ENCODE measurements around the gene VDR. TPM values are rescaled to one million over a fixed set of nuclear protein-coding genes. Genes with fewer than 3 reads are reported as not detected.

The VDR gene
- total RNA-seq, 1 experiment from 2014 or later: not detected

DNA sequence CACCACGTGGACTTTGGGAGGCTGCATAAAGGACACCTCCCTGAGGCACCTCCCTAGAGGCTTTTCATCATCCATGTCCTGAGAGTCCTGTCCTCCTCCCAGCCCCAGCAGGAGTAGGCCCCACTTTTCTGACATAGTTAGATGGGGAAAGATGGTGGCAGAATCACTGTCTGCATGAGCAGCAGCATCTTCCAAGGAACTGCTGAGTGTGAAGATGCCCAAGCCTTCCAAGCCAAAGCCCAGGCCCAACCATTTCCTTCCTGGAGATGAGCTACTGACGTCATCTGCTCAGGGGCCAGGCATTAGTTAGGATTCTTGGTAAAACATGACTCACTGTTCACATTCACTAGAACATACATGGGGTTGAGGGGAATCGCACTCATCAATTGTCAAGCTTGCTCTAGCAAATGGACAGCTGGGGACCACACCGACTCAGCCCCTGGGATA, 37.3 kb downstream of the VDR start:
- no peak overlapping the region for H2AFZ ChIP-seq (ENCODE audit: low read length)
- DNase-seq: no peak

DNA sequence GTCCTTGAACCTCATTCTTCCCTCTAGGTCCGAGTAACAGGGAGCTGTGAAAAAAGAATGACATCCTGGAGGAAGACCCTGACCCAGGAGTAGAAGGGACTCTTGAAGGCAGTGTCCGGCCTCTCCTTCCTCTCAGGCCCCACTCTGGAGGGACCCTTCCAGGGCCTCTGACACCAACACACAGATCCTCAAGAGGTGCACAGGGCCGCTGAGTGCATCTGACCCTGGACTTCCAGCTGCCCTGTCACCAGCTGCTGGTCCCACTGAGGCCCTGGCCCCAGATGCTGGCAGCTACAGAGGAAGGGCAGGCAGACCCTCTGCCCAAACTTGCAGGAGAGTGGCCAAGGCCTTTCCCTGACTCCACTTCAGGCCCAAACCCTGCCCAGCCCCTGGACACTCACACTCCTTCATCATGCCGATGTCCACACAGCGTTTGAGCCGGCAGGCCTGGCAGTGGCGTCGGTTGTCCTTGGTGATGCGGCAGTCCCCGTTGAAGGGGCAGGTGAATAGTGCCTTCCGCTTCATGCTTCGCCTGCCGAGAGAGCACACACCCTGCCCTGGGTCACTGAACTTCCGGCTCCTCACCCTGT, 40.1 kb downstream of the VDR start:
- H2AFZ ChIP-seq (ENCODE audit: low read length): no peak overlapping the region
- H3K4me3 ChIP-seq (ENCODE audit: low read length): no peak overlapping the region
- no peak for DNase-seq
- H3K9ac ChIP-seq (ENCODE audit: low read length): no peak overlapping the region
- H3K9me3 ChIP-seq (ENCODE audit: low read length): no peaks in the 10 kb centered on the region
- H3K4me2 ChIP-seq (ENCODE audit: low read depth, low read length, poor library complexity, severe bottlenecking): no peak overlapping the region
- no peaks in the 10 kb centered on the region for H3K4me1 ChIP-seq (ENCODE audit: low read length)
- H4K20me1 ChIP-seq (ENCODE audit: insufficient read depth, low read depth, low read length): no peaks in the 10 kb centered on the region
- no peak overlapping the region for H3K27ac ChIP-seq (ENCODE audit: low read length)
- H3K36me3 ChIP-seq (ENCODE audit: insufficient read depth, low read length): no peaks in the 10 kb centered on the region
- H3K27me3 ChIP-seq (ENCODE audit: low read length): no peaks in the 10 kb centered on the region
- no peaks in the 10 kb centered on the region for H3K9me2 ChIP-seq (replicated peaks; ENCODE audit: insufficient read depth, low read length)
- H3K79me2 ChIP-seq (ENCODE audit: low read length): no peaks in the 10 kb centered on the region

More for the DNA sequence above, 37.3 kb downstream of the VDR start:
- no peak overlapping the region for H3K9ac ChIP-seq (ENCODE audit: low read length)
- H3K79me2 ChIP-seq (ENCODE audit: low read length): no peaks in the 10 kb centered on the region
- no peaks in the 10 kb centered on the region for H3K36me3 ChIP-seq (ENCODE audit: insufficient read depth, low read length)
- no peaks in the 10 kb centered on the region for H4K20me1 ChIP-seq (ENCODE audit: insufficient read depth, low read depth, low read length)
- no peak overlapping the region for H3K27ac ChIP-seq (ENCODE audit: low read length)
- H3K27me3 ChIP-seq (ENCODE audit: low read length): no peaks in the 10 kb centered on the region
- no peak overlapping the region for H3K4me3 ChIP-seq (ENCODE audit: low read length)
- no peak overlapping the region for H3K4me2 ChIP-seq (ENCODE audit: low read depth, low read length, poor library complexity, severe bottlenecking)
- no peaks in the 10 kb centered on the region for H3K4me1 ChIP-seq (ENCODE audit: low read length)
- H3K9me2 ChIP-seq (replicated peaks; ENCODE audit: insufficient read depth, low read length): no peaks in the 10 kb centered on the region
- no peaks in the 10 kb centered on the region for H3K9me3 ChIP-seq (ENCODE audit: low read length)

DNA sequence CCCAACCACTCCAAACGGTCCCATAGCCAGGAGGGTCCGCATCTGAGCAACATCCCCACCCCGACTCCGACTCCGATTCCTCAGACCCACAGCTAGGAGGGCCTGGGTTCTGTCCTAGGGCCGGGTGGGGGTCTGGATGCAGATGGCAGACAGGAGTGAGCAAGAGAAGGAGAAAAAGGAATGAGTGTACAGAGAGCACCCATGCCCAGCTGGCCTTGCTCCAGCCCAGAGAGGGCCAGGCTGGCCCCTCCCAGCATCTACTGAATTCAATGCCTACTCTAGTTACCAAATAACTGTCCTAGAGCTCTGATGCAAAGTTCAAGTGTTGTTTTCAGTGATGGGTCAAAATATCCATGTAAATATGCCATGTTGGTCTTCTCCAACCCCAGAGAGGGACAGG, 40.8 kb downstream of the VDR start:
- Histone ChIP-seq H3K4me2 (ENCODE audit: low read depth, low read length, poor library complexity, severe bottlenecking) (no peak overlapping the region), H3K4me1 (ENCODE audit: low read length) (no peaks in the 10 kb centered on the region), H4K20me1 (ENCODE audit: insufficient read depth, low read depth, low read length) (no peaks in the 10 kb centered on the region), H3K79me2 (ENCODE audit: low read length) (no peaks in the 10 kb centered on the region), H3K27ac (ENCODE audit: low read length) (no peak overlapping the region), H3K36me3 (ENCODE audit: insufficient read depth, low read length) (no peaks in the 10 kb centered on the region), H3K9ac (ENCODE audit: low read length) (no peak overlapping the region), H2AFZ (ENCODE audit: low read length) (no peak overlapping the region; the same call in 1 of the 2 replicates), H3K9me2 (replicated peaks; ENCODE audit: insufficient read depth, low read length) (no peaks in the 10 kb centered on the region), H3K4me3 (ENCODE audit: low read length) (no peak overlapping the region), H3K27me3 (ENCODE audit: low read length) (no peaks in the 10 kb centered on the region), H3K9me3 (ENCODE audit: low read length) (no peaks in the 10 kb centered on the region)
- no peak for DNase-seq

DNA sequence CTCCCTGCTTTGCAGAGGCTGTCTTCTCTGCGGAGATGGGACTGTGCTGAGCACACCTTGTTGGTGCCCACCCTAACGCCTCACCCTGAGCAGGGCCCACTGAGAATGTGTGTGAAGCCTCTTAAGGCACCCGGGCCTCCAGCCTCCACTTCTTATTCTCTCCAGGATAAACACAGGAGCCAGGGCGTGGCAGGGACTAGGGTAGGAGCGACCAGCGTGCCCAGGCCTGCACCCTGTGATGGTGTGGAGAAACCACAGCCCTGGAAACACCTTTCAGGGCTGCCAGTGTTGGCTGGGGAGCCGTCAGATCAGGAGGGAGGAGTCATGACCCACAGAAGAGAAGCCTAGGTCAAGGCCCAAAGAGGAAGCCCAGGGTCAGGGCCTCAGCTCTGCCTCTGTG, 41.3 kb downstream of the VDR start:
- no peak overlapping the region for H3K27ac ChIP-seq (ENCODE audit: low read length)
- H3K9me3 ChIP-seq (ENCODE audit: low read length): no peaks in the 10 kb centered on the region
- no peaks in the 10 kb centered on the region for H3K9me2 ChIP-seq (replicated peaks; ENCODE audit: insufficient read depth, low read length)
- no peak overlapping the region for H3K9ac ChIP-seq (ENCODE audit: low read length)
- H2AFZ ChIP-seq (ENCODE audit: low read length): no peak overlapping the region
- no peaks in the 10 kb centered on the region for H3K4me1 ChIP-seq (ENCODE audit: low read length)
- no peak overlapping the region for H3K4me2 ChIP-seq (ENCODE audit: low read depth, low read length, poor library complexity, severe bottlenecking)
- no peaks in the 10 kb centered on the region for H3K27me3 ChIP-seq (ENCODE audit: low read length)
- no peaks in the 10 kb centered on the region for H4K20me1 ChIP-seq (ENCODE audit: insufficient read depth, low read depth, low read length)
- no peak overlapping the region for H3K4me3 ChIP-seq (ENCODE audit: low read length)
- no peak for DNase-seq
- H3K79me2 ChIP-seq (ENCODE audit: low read length): no peaks in the 10 kb centered on the region
- H3K36me3 ChIP-seq (ENCODE audit: insufficient read depth, low read length): no peaks in the 10 kb centered on the region

DNA sequence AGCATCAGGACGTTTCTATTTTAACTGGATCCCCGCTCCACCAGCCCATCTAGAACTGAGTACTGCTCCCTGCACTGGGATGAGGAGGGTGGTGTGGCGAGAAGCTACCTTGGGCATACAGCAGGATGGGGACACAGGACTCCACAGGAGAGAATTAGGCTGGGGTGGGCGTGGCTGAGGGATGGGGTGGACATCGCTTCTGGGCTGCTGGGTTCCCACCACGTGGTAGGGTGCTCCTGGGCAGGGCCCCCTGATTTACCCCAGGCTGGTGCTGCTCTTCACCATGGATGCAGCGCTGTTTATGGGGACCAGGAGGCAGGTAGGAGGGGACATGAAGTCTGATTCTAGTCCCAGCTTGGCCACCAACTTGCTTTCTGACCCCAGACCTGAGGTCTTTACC, 41.9 kb downstream of the VDR start:
- no peaks in the 10 kb centered on the region for H4K20me1 ChIP-seq (ENCODE audit: insufficient read depth, low read depth, low read length)
- H3K79me2 ChIP-seq (ENCODE audit: low read length): no peaks in the 10 kb centered on the region
- no peaks in the 10 kb centered on the region for H3K36me3 ChIP-seq (ENCODE audit: insufficient read depth, low read length)
- DNase-seq: no peak
- H2AFZ ChIP-seq (ENCODE audit: low read length): no peak overlapping the region
- H3K9me3 ChIP-seq (ENCODE audit: low read length): no peaks in the 10 kb centered on the region
- no peaks in the 10 kb centered on the region for H3K4me1 ChIP-seq (ENCODE audit: low read length)
- H3K9me2 ChIP-seq (replicated peaks; ENCODE audit: insufficient read depth, low read length): no peaks in the 10 kb centered on the region
- H3K27me3 ChIP-seq (ENCODE audit: low read length): no peaks in the 10 kb centered on the region
- no peak overlapping the region for H3K9ac ChIP-seq (ENCODE audit: low read length)
- no peak overlapping the region for H3K4me3 ChIP-seq (ENCODE audit: low read length)
- H3K27ac ChIP-seq (ENCODE audit: low read length): no peak overlapping the region
- H3K4me2 ChIP-seq (ENCODE audit: low read depth, low read length, poor library complexity, severe bottlenecking): no peak overlapping the region

DNA sequence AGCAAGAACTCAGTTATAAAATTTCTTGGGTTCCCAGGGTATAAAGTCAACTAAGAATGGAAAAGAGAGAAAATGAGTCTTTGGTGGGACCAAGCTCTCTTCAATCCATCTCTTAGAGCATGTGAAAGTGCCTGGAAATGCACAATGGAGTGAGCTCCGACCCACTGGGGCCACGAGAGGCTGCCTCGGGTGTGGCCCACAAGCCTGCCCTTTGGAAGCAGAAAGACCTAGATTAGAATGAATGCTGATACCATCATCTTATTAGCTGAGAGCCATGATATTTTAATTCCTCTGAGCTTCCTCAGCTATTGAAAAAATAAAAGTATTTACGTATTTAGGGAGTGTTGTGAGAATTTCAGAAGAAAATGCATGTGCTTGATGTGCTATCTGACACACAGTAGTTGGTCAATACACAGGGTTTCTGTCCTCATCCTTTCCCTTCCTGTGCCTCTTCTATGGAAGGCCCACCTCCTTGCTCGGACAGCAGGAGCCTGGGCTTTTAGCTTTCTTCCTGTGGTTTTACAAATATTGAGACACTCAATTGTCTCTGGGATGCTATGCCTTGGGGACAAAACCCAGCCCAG, 42.5 kb downstream of the VDR start:
- no peaks in the 10 kb centered on the region for H3K4me1 ChIP-seq (ENCODE audit: low read length)
- no peak overlapping the region for H3K4me2 ChIP-seq (ENCODE audit: low read depth, low read length, poor library complexity, severe bottlenecking)
- no peak overlapping the region for H3K27ac ChIP-seq (ENCODE audit: low read length)
- no peak overlapping the region for H3K4me3 ChIP-seq (ENCODE audit: low read length)
- no peaks in the 10 kb centered on the region for H3K9me2 ChIP-seq (replicated peaks; ENCODE audit: insufficient read depth, low read length)
- H3K9me3 ChIP-seq (ENCODE audit: low read length): no peaks in the 10 kb centered on the region
- H3K79me2 ChIP-seq (ENCODE audit: low read length): no peaks in the 10 kb centered on the region
- no peak overlapping the region for H2AFZ ChIP-seq (ENCODE audit: low read length)
- H3K36me3 ChIP-seq (ENCODE audit: insufficient read depth, low read length): no peaks in the 10 kb centered on the region
- no peak overlapping the region for H3K9ac ChIP-seq (ENCODE audit: low read length)
- DNase-seq: no peak
- no peaks in the 10 kb centered on the region for H4K20me1 ChIP-seq (ENCODE audit: insufficient read depth, low read depth, low read length)
- no peaks in the 10 kb centered on the region for H3K27me3 ChIP-seq (ENCODE audit: low read length)

DNA sequence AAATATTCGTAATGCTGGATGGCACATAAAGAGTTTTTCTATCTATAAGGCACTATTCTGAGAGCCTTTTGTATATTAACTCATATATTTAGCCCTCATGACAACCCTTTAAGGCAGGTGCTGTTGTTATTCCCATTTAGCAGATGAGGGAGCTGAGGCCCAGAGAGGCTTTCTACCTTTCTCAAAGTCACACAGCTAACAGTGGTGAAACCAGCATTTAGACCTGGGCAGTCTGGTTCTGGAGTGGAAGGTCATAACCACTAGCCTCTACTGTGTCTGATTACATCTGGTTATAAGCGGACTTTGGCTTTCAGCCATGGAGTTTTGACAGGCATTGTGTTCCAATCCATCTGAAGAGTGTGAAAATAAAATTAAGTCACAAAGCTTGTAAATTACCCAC, 43.9 kb downstream of the VDR start:
- Histone ChIP-seq H2AFZ (ENCODE audit: low read length) (no peak overlapping the region), H3K79me2 (ENCODE audit: low read length) (no peaks in the 10 kb centered on the region), H3K4me3 (ENCODE audit: low read length) (no peak overlapping the region), H3K4me2 (ENCODE audit: low read depth, low read length, poor library complexity, severe bottlenecking) (no peak overlapping the region), H3K27ac (ENCODE audit: low read length) (no peak overlapping the region), H3K36me3 (ENCODE audit: insufficient read depth, low read length) (no peaks in the 10 kb centered on the region), H3K9me3 (ENCODE audit: low read length) (no peaks in the 10 kb centered on the region), H3K4me1 (ENCODE audit: low read length) (no peaks in the 10 kb centered on the region), H3K9ac (ENCODE audit: low read length) (no peak overlapping the region), H3K27me3 (ENCODE audit: low read length) (no peaks in the 10 kb centered on the region), H3K9me2 (replicated peaks; ENCODE audit: insufficient read depth, low read length) (no peaks in the 10 kb centered on the region), H4K20me1 (ENCODE audit: insufficient read depth, low read depth, low read length) (no peaks in the 10 kb centered on the region)
- DNase-seq: no peak

DNA sequence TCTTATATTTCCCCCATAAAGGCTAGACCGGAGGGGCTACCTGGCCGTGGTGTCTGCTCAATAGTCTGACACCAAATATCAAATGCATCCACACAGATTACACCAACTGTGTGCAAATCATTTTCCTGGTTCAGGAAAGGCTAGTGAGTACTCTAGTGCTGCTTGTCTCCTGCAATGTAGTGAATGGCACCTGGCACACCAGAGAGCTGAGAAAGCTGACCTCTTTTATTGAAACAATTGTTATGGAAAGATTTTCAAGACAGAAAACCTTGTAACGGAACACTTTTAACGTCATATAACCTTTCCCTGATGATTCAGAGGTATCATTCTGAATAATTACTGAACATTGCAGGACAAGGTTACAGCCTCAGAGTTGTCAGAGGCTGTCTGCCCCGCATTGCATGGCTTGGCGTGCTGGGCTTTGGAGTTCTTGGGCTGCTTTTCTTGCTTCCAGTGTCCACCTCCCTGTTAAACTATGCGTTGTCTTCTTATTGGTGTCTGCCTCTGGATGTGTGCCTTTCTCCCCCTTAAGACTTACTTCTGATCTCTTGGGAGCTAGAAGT, 44.4 kb downstream of the VDR start:
- H2AFZ ChIP-seq (ENCODE audit: low read length): no peak overlapping the region
- H4K20me1 ChIP-seq (ENCODE audit: insufficient read depth, low read depth, low read length): no peaks in the 10 kb centered on the region
- no peak overlapping the region for H3K27ac ChIP-seq (ENCODE audit: low read length)
- H3K4me3 ChIP-seq (ENCODE audit: low read length): no peak overlapping the region
- no peaks in the 10 kb centered on the region for H3K36me3 ChIP-seq (ENCODE audit: insufficient read depth, low read length)
- no peaks in the 10 kb centered on the region for H3K9me3 ChIP-seq (ENCODE audit: low read length)
- no peaks in the 10 kb centered on the region for H3K79me2 ChIP-seq (ENCODE audit: low read length)
- H3K27me3 ChIP-seq (ENCODE audit: low read length): no peaks in the 10 kb centered on the region
- no peaks in the 10 kb centered on the region for H3K4me1 ChIP-seq (ENCODE audit: low read length)
- H3K9me2 ChIP-seq (replicated peaks; ENCODE audit: insufficient read depth, low read length): no peaks in the 10 kb centered on the region
- H3K9ac ChIP-seq (ENCODE audit: low read length): no peak overlapping the region
- DNase-seq: no peak
- H3K4me2 ChIP-seq (ENCODE audit: low read depth, low read length, poor library complexity, severe bottlenecking): no peak overlapping the region

Measured in Karpas-422 (cell line).